Suprapubic skin (tissue), 4 donors: Measurements from ENCODE around the gene POLR3F. TPM values are rescaled to one million over a fixed set of nuclear protein-coding genes. Genes with fewer than 3 reads are reported as not detected.
A peak's percentile ranks its signal among the peaks of the same experiment; 100 is the strongest.

Experiments used
- DNase-seq, 2 donors: peaks; one replicate each; pipeline ENCODE4 v3.0.0-alpha.2; 2019; ENCODE audit warnings: low spot score in 2 of 2
- H3K27ac ChIP-seq: fragments of 200-600 bp; sonication (generic); one replicate; pipeline ENCODE4 v1.5.1; 2019
- H3K27me3 ChIP-seq: fragments of 200-600 bp; sonication (generic); one replicate; pipeline ENCODE4 v1.5.1; 2019
- H3K36me3 ChIP-seq: fragments of 200-600 bp; sonication (generic); one replicate; pipeline ENCODE4 v1.5.1; 2019
- H3K4me1 ChIP-seq: fragments of 200-600 bp; sonication (generic); one replicate; pipeline ENCODE4 v1.5.1; 2019
- H3K4me3 ChIP-seq: fragments of 200-600 bp; sonication (generic); one replicate; pipeline ENCODE4 v1.5.1; 2019; ENCODE audit warnings: mild to moderate bottlenecking
- H3K9me3 ChIP-seq: fragments of 200-600 bp; sonication (generic); one replicate; pipeline ENCODE4 v1.5.1; 2019
- CTCF ChIP-seq, 2 donors: fragments of 200-600 bp in 1 of 2; fragments of 450-650 bp in 1 of 2; sonication (generic) in 1 of 2; IDR thresholded peaks; one replicate each; pipeline ENCODE4 v1.5.1; 2016 to 2019; ENCODE audit warnings: antibody characterized with exemption in 2 of 2, mild to moderate bottlenecking in 1 of 2, moderate library complexity in 1 of 2
- EP300 ChIP-seq: sonication (generic); formaldehyde crosslinking; IDR thresholded peaks from one replicate; pipeline ENCODE4 v1.6.1; 2017; ENCODE audit warnings: antibody characterized with exemption
- POLR2A ChIP-seq, 2 donors: fragments of 450-650 bp; IDR thresholded peaks; one replicate each; pipeline ENCODE4 v1.6.1; 2017; ENCODE audit warnings: antibody characterized with exemption in 2 of 2, mild to moderate bottlenecking in 2 of 2, moderate library complexity in 2 of 2
- POLR2AphosphoS5 ChIP-seq, 3 donors: sonication (generic); formaldehyde crosslinking; IDR thresholded peaks; one replicate each; pipeline ENCODE4 v1.6.1; 2017; ENCODE audit warnings: antibody characterized with exemption in 3 of 3
- WGBS: methylation state at CpG from one replicate; pipeline ENCODE4 v1.1.5; 2018; 5-methylcytosine and 5-hydroxymethylcytosine counted together
- total RNA-seq, 4 donors: library from RNA; depleted of rRNA; stranded (reverse); fragments of >200 nt; gene quantifications; one replicate each; pipeline ENCODE4 v1.1.0, GENCODE V29; 2016

The POLR3F gene
- total RNA-seq, result 10 to 100 TPM in 1 of 4 donors, 1 to 10 TPM in 3; 6.9 to 13.7 (median 7.1) TPM

GRCh38 chr20:18466894-18467730 is at the start of gene POLR3F, which contains the start of gene DZANK1:
Gene POLR3F, plus strand, starts transcription at chr20:18467390. Its CDS starts 117 bp downstream, at chr20:18467507.
Gene DZANK1, minus strand, starts transcription at chr20:18467030. Its CDS starts 1,672 bp downstream, at chr20:18465358.
- peak in 2 of 3 donors; percentile 59 to 98 for TF ChIP-seq POLR2AphosphoS5 (IDR thresholded peaks at IDR 0.05)
- no peak for TF ChIP-seq POLR2A (IDR thresholded peaks at IDR 0.05)
- no peak for TF ChIP-seq EP300
- no peak for TF ChIP-seq CTCF (IDR thresholded peaks at IDR 0.05)
- H3K9me3 ChIP-seq, result no peaks in the 10 kb centered on the region
- H3K4me1 ChIP-seq, result peaks cover 22% of the 10 kb centered on the region
- WGBS, result 0% methylated on average over 26 of the region's 57 CpGs
- peak within 1 kb of the TSS; percentile 83 for H3K4me3 ChIP-seq
- H3K27me3 ChIP-seq, result no peaks in the 10 kb centered on the region
- peak; percentile 95 to 96 for DNase-seq
- H3K36me3 ChIP-seq, result peaks cover 18% of the 10 kb centered on the region
- H3K27ac ChIP-seq, result peak within 1 kb of the TSS; percentile 88

GRCh38 chr20:18421608-18422007 is 45.6 kb upstream of the POLR3F start:
- TF ChIP-seq CTCF (IDR thresholded peaks at IDR 0.05) (no peak), POLR2A (IDR thresholded peaks at IDR 0.05) (no peak), POLR2AphosphoS5 (IDR thresholded peaks at IDR 0.05) (no peak), EP300 (no peak)
- Histone ChIP-seq H3K4me1 (no peaks in the 10 kb centered on the region), H3K4me3 (no peak overlapping the region), H3K36me3 (no peaks in the 10 kb centered on the region), H3K27me3 (no peaks in the 10 kb centered on the region), H3K27ac (no peak overlapping the region), H3K9me3 (no peaks in the 10 kb centered on the region)
- DNase-seq, result no peak

GRCh38 chr20:18427214-18427613 is 40.0 kb upstream of the POLR3F start:
- DNase-seq, result no peak
- Histone ChIP-seq H3K4me3 (no peak overlapping the region), H3K9me3 (no peaks in the 10 kb centered on the region), H3K27ac (no peak overlapping the region), H3K4me1 (peaks cover 3% of the 10 kb centered on the region), H3K36me3 (no peaks in the 10 kb centered on the region), H3K27me3 (no peaks in the 10 kb centered on the region)
- no peak for TF ChIP-seq POLR2AphosphoS5 (IDR thresholded peaks at IDR 0.05)
- TF ChIP-seq EP300, result no peak
- no peak for TF ChIP-seq POLR2A (IDR thresholded peaks at IDR 0.05)
- TF ChIP-seq CTCF (IDR thresholded peaks at IDR 0.05), result no peak
- WGBS, result 94% methylated on average over 2 of the region's 2 CpGs

- no peak for DNase-seq
- H3K27ac ChIP-seq, result no peak overlapping the region
Measured at GRCh38 chr20:18428490-18429173, 38.6 kb upstream of the POLR3F start.

More at GRCh38 chr20:18428490-18429173, 38.6 kb upstream of the POLR3F start:
- H3K4me3 ChIP-seq, result no peak overlapping the region
- WGBS, result 73% methylated on average over 3 of the region's 3 CpGs
- peaks cover 3% of the 10 kb centered on the region for H3K4me1 ChIP-seq
- H3K9me3 ChIP-seq, result no peaks in the 10 kb centered on the region
- TF ChIP-seq EP300 (no peak), POLR2AphosphoS5 (IDR thresholded peaks at IDR 0.05) (no peak), CTCF (IDR thresholded peaks at IDR 0.05) (no peak), POLR2A (IDR thresholded peaks at IDR 0.05) (no peak)
- no peaks in the 10 kb centered on the region for H3K27me3 ChIP-seq
- H3K36me3 ChIP-seq, result no peaks in the 10 kb centered on the region
